KOPT-K1 (cell line): ENCODE results near the gene RPL3.

Experiments
- H3K27ac ChIP-seq: fragments of 200-600 bp; sonication (generic); 2 replicates; pipeline ENCODE4 v1.5.1; 2016; ENCODE audit warnings: antibody characterized with exemption, mild to moderate bottlenecking, low read depth, low read length; ENCODE audit not compliant: poor library complexity, severe bottlenecking
- H3K36me3 ChIP-seq: fragments of 200-600 bp; sonication (generic); 2 replicates; pipeline ENCODE4 v1.5.1; 2017; ENCODE audit warnings: antibody characterized with exemption, mild to moderate bottlenecking, low read length, moderate library complexity; ENCODE audit not compliant: insufficient read depth
- H3K9me3 ChIP-seq: fragments of 200-600 bp; sonication (generic); 2 replicates; pipeline ENCODE4 v1.5.1; 2017; ENCODE audit warnings: antibody characterized with exemption, low read length, mild to moderate bottlenecking; ENCODE audit not compliant: insufficient read depth, poor library complexity, severe bottlenecking

Gene RPL3

GRCh38 chr22:39315389-39315788 lies 4.0 kb downstream of the RPL3 start:
- Histone ChIP-seq H3K36me3 (peaks cover 89% of the 10 kb centered on the region), H3K9me3 (no peaks in the 10 kb centered on the region), H3K27ac (no peak overlapping the region)

- H3K27ac ChIP-seq = no peak overlapping the region
- H3K36me3 ChIP-seq = peaks cover 90% of the 10 kb centered on the region
- H3K9me3 ChIP-seq = no peaks in the 10 kb centered on the region
Measured at GRCh38 chr22:39314251-39314971, 5.0 kb downstream of the RPL3 start.

DNA sequence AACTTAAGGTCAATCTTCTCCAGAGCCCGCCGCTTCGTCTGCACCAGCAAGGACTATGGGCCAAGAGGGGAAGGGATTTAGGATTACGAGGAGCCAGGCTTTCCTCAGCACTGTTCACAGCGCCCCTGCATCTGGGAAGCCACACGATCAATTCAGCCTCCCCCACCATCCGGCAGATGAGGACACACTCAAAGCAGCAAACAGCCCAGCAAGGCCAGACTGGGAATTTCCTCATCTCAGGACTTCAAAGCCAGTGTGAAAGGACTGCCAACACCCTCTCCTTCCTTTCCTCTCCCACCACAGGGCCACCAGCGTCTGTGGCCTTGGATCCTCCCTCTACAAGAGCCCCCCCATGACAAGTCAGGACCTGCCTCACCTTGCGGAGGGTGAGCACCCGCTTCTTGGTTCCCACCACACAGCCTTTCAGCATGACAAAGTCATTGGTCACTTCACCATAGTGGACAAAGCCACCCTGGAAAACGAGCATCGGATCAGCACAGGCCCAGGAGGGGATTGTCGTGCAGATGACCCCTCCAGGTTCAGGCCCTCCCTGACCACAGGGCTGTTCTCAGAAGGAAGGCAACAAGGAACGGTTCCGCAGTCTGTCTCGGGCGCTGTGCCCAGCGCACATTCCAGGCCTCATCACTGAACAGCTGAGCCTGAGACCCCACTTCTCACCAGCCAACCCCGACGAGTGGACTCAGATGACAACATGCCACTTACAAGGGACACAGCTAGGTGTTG lies 6.0 kb downstream of the RPL3 start:
- Histone ChIP-seq H3K27ac (no peak overlapping the region), H3K36me3 (peaks cover 81% of the 10 kb centered on the region), H3K9me3 (no peaks in the 10 kb centered on the region)

DNA sequence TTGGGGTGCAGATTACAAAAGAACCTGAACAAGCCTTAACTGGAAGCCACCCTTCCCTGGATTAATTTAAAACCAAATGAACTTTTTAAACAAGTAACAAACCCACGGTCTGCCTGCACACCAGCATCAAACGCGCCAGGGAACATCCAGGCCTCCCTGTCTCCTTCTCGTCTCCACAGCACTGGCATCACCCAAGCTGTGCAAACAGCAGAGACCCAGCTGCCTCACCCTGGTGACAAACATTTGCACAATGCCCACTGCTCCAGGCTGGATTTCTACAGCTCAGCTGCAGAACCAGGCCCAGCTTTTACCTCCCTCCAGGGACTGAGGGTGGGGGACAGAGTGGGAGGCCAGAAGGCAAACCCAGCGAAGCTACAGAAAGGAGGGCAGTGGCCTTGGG lies 7.0 kb downstream of the RPL3 start:
- peaks cover 71% of the 10 kb centered on the region for H3K36me3 ChIP-seq
- no peak overlapping the region for H3K27ac ChIP-seq
- no peaks in the 10 kb centered on the region for H3K9me3 ChIP-seq

GRCh38 chr22:39311592-39312400 lies 7.6 kb downstream of the RPL3 start:
- Histone ChIP-seq H3K36me3 (peaks cover 65% of the 10 kb centered on the region), H3K27ac (no peak overlapping the region)

DNA sequence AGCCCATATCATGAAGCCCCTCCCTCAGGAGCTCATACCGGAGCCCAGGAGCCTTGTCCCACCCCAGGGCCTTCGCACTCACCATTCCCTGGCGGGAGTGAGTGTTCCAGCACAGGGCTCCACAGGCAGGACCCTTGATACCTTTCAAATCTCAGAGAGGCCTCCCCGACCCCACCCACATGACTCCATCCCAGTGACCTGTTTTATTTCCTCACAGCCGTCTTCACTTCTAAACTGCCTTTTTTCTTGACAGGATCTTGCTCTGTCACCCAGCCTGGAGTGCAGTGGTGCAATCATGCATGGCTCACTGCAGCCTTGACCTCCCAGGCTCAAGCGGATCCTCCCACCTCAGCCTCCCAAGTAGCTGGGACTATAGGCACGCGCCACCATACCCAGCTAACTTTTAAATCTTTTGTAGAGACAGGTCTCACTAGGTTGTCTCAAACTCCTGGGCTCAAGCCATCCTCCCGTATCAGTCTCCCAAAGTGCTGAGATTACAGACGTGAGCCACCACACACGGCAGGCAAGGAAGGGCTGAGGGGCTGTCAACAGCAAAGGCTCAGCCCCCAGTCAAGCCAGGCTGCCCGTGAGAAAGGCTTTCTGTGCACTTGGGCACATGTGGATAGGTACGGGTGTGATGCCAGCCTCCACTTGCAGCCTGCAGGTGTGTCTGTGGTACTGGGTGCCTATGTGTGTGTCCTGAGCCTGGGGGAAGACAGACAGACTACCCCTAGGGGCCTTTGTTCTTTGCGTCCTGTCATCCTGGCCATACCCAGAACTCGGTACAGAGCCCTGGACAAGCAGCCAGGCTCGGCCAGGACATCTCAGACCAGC lies 9.3 kb downstream of the RPL3 start:
- H3K27ac ChIP-seq = no peak overlapping the region
- peaks cover 48% of the 10 kb centered on the region for H3K36me3 ChIP-seq
- no peaks in the 10 kb centered on the region for H3K9me3 ChIP-seq

More at GRCh38 chr22:39311592-39312400, 7.6 kb downstream of the RPL3 start:
- no peaks in the 10 kb centered on the region for H3K9me3 ChIP-seq

DNA sequence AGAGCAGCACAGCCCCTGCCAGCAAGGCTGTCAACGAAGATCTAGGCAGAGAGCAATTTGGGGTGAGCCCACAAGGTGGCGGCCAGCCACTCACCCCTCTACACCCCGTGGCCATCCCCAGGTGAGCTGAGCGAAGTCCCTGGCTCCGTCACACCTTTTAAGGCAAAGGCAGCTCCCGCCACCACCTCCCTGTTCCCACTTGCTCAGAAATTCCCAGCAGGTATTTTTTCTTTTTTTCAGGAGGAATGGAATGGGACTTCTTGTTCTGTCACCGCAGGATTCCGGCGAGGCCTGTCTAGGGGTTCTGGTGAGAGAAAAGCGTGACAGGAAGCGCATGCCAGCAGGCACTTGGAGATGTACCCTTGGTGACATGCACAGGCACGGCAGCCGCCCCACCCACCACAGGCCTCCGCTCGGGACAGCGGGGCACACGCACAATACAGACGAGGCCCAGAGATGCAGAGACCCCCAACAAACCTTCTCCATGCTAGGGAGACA lies 10.0 kb downstream of the RPL3 start:
- Histone ChIP-seq H3K9me3 (no peaks in the 10 kb centered on the region), H3K27ac (no peak overlapping the region), H3K36me3 (peaks cover 41% of the 10 kb centered on the region)

DNA sequence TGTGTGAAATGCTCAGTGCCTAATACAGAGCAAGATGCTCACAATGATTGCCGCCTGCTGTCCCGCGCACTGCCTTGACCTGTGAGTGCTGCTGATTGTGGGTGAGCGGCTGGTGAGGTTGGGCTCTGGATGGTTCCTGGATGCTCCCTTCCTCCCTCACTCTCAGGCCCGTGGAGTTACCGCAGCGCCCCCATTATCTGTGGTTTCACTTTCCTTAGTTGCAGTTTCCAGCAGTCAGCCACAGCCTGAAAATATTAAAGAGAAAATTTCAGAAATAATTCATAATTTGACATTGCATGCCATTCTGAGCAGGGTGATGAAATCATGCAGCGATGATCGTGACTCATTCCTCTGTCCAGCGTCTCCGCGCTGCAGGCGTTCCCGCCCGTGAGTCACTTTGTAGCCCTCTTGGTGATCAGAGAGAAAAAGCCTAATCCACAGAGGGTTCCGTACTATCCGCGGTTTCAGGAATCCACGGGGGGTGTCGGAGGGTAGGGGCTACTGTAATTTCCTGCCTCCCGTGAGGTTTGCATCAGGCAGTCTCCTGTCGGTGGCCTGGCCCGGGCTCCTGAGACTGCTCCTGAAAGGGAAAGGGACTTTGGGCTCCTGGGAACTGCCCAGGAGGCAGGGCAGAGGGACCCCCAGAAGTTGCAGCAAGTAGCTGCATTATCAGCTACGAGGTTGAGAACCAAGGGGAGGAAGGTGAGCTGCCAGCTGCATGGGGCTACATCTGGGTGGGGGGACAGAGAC lies 10.6 kb downstream of the RPL3 start:
- H3K27ac ChIP-seq = no peak overlapping the region
- H3K36me3 ChIP-seq = peaks cover 35% of the 10 kb centered on the region
- no peaks in the 10 kb centered on the region for H3K9me3 ChIP-seq

DNA sequence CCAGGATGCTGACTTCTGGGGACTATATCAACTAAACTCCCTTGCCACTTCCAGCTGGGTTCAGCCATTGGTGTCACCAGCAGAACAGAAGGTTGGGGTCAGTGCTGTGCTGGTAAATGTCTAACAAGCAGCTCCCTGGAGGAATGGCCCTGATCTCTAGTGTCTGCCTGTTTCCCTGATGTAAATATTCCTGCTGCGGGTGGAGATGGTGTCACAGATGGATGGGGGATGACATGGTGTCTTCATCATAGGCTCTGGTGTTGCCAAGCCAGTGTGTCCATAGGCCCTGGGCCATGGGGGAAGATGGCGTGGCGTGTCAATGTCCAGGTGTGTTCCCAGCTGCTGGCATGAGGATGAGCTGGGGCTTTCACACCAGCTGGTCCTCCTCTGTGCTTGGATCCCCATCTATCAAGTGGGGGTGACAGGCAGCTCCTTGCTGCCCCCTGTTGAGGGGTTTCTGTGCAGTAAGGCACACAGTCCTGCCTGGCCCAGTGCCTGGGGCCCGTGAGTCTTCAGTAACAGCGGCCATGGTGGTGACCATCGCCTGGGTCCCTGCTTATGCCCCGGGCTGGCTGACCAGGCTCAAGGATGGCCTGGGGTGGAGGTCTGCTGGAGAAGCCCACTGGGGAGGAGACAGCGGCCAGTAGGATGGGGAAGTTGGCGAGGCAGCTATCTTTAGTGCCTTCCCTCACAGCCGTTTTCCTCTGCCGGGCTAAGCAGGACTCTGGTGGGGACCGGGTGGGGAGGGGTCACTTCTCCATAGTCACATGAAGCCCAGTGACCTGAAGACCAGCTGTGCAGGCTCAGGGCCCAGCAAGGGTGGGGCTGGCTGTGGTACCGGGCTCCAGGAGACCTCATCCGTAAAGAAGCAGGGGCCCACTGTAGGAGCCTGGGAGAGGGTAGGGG lies 12.7 kb downstream of the RPL3 start:
- H3K27ac ChIP-seq = no peak overlapping the region
- H3K36me3 ChIP-seq = peaks cover 14% of the 10 kb centered on the region

DNA sequence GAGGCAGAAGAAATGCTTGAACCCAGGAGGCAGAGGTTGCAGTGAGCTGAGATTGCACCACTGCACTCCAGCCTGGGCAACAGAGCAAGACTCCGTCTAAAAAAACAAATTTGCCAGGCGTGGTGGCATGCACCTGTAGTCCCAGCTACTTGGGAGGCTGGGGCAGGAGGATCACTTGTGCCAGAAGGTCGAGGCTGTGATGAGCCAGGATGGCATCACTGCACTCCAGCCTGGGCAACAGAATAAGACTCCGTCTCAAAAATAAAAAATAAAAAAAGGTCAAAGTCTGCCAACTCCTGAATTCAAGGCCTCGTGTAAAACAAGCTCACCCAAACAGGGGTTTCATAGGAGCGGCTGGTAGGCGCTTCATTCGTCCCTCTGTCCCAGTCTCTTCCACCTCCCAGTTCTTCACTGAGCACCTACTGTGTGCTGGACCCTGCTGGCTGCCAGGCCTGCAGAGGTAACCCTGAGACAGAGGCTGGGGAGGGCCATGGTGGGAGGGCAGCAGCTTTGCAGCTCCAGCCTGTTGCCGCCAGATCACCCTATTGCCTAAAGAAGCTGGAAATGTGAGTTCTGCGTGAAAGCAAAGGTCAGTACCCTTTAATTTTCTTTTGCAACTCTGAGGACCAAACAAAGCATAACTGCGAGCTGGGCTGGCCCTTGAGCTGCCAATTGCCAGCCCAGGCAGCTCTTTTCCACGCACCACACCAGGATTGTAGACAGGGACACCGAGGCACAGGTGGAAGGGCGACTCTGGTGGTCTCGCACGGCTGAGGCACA lies 15.3 kb downstream of the RPL3 start:
- Histone ChIP-seq H3K27ac (no peak overlapping the region), H3K9me3 (no peaks in the 10 kb centered on the region), H3K36me3 (no peaks in the 10 kb centered on the region)

More for the DNA sequence above, 12.7 kb downstream of the RPL3 start:
- H3K9me3 ChIP-seq = no peaks in the 10 kb centered on the region

- H3K27ac ChIP-seq = no peak overlapping the region
- H3K9me3 ChIP-seq = no peaks in the 10 kb centered on the region
- H3K36me3 ChIP-seq = no peaks in the 10 kb centered on the region
Measured at GRCh38 chr22:39303358-39303757, 16.1 kb downstream of the RPL3 start.

- H3K36me3 ChIP-seq = no peaks in the 10 kb centered on the region
- no peak overlapping the region for H3K27ac ChIP-seq
- H3K9me3 ChIP-seq = no peaks in the 10 kb centered on the region
Measured at GRCh38 chr22:39302431-39302960, 16.9 kb downstream of the RPL3 start.
